Measurements from ENCODE around the gene HMX3. TPM values are rescaled to one million over a fixed set of nuclear protein-coding genes. Genes with fewer than 3 reads are reported as not detected.

Gene HMX3
- total RNA-seq, 2 experiments from 2014 or later, result 0.34 TPM; not detected in 1

- Mint-ChIP-seq H3K27ac (no peak overlapping the region), H3K4me1 (ENCODE audit: low read depth) (peaks cover 76% of the 10 kb centered on the region), H3K4me3 (peak overlapping the region; percentile 74), H3K27me3 (peaks cover 81% of the 10 kb centered on the region), H3K36me3 (ENCODE audit: low read depth) (no peaks in the 10 kb centered on the region), H3K9me3 (no peaks in the 10 kb centered on the region)
- H3K27me3 ChIP-seq (ENCODE audit: control insufficient read depth in 1 of 2, insufficient read depth in 2 of 2, low read length in 2 of 2), result peaks cover 96 to 98% of the 10 kb centered on the region in 2 experiments
- DNase-seq (peak in 1 of 14 experiments; percentile 20), ATAC-seq (ENCODE audit: poor library complexity) (no peak)
- CTCF ChIA-PET, result no interaction called here
- TF ChIP-seq CTCF (IDR thresholded peaks at IDR 0.05), result no peak
- no peak overlapping the region for H3K27ac ChIP-seq (ENCODE audit: low read depth in 1 of 2, low read length in 2 of 2)
- intact Hi-C loops (cut with DNase I, micrococcal nuclease), result no loop called here
- H3K36me3 ChIP-seq (ENCODE audit: insufficient read depth, low read length), result no peaks in the 10 kb centered on the region
- peaks cover 0 to 66% of the 10 kb centered on the region in 2 experiments for H3K9me3 ChIP-seq (ENCODE audit: control insufficient read depth in 1 of 2, insufficient read depth in 1 of 2, low read length in 2 of 2)
- POLR2A ChIA-PET, result interaction anchor here (2.1 to 3.3 kb wide), 2 partner anchors 8 to 95 kb away, joined by 7 to 13 read pairs; partner anchors contain the start of gene BUB3
- H3K4me3 ChIP-seq (ENCODE audit: low read length), result no peak overlapping the region
- H3K4me1 ChIP-seq (ENCODE audit: insufficient read depth, low read length), result peaks cover 93% of the 10 kb centered on the region
Observed at GRCh38 chr10:123146013-123146893, 10.5 kb downstream of the HMX3 start.

GRCh38 chr10:123146894-123147634, 11.3 kb downstream of the HMX3 start:
- H3K27me3 ChIP-seq (ENCODE audit: control insufficient read depth in 1 of 2, insufficient read depth in 2 of 2, low read length in 2 of 2), result peaks cover 92 to 94% of the 10 kb centered on the region in 2 experiments
- CTCF ChIA-PET, result no interaction called here

More at GRCh38 chr10:123146894-123147634, 11.3 kb downstream of the HMX3 start:
- no peak overlapping the region for H3K27ac ChIP-seq (ENCODE audit: low read depth in 1 of 2, low read length in 2 of 2)
- Mint-ChIP-seq H3K27ac (no peak overlapping the region), H3K36me3 (ENCODE audit: low read depth) (no peaks in the 10 kb centered on the region), H3K4me3 (peak overlapping the region; percentile 74), H3K4me1 (ENCODE audit: low read depth) (peaks cover 75% of the 10 kb centered on the region), H3K9me3 (no peaks in the 10 kb centered on the region), H3K27me3 (peaks cover 81% of the 10 kb centered on the region)
- no peaks in the 10 kb centered on the region for H3K36me3 ChIP-seq (ENCODE audit: insufficient read depth, low read length)
- ATAC-seq (ENCODE audit: poor library complexity), result no peak
- no peak for TF ChIP-seq CTCF (IDR thresholded peaks at IDR 0.05)
- POLR2A ChIA-PET, result interaction anchor here (3.3 kb wide), 1 partner anchor 95 kb away, joined by 13 read pairs; no protein-coding TSS in a partner anchor
- H3K4me3 ChIP-seq (ENCODE audit: low read length), result no peak overlapping the region
- peaks cover 0 to 67% of the 10 kb centered on the region in 2 experiments for H3K9me3 ChIP-seq (ENCODE audit: control insufficient read depth in 1 of 2, insufficient read depth in 1 of 2, low read length in 2 of 2)
- intact Hi-C loops (cut with DNase I, micrococcal nuclease), result no loop called here
- H3K4me1 ChIP-seq (ENCODE audit: insufficient read depth, low read length), result peaks cover 96% of the 10 kb centered on the region
- no peak for DNase-seq
